Retina (tissue), 1 donor: ENCODE results near the gene GART.

ENCODE experiments used
- DNase-seq: peaks from one replicate; pipeline ENCODE4 v3.0.0-alpha.2; 2016

Gene GART

GRCh38 chr21:33552999-33553598 is 11.2 kb upstream of the GART start:
- DNase-seq = no peak

- no peak for DNase-seq
These were observed 10.4 kb upstream of the GART start for GRCh38 chr21:33552093-33552998.

- DNase-seq = no peak
These were observed 9.7 kb upstream of the GART start for GRCh38 chr21:33551664-33552063.

GRCh38 chr21:33550772-33551660 is 9.1 kb upstream of the GART start:
- no peak for DNase-seq

DNA sequence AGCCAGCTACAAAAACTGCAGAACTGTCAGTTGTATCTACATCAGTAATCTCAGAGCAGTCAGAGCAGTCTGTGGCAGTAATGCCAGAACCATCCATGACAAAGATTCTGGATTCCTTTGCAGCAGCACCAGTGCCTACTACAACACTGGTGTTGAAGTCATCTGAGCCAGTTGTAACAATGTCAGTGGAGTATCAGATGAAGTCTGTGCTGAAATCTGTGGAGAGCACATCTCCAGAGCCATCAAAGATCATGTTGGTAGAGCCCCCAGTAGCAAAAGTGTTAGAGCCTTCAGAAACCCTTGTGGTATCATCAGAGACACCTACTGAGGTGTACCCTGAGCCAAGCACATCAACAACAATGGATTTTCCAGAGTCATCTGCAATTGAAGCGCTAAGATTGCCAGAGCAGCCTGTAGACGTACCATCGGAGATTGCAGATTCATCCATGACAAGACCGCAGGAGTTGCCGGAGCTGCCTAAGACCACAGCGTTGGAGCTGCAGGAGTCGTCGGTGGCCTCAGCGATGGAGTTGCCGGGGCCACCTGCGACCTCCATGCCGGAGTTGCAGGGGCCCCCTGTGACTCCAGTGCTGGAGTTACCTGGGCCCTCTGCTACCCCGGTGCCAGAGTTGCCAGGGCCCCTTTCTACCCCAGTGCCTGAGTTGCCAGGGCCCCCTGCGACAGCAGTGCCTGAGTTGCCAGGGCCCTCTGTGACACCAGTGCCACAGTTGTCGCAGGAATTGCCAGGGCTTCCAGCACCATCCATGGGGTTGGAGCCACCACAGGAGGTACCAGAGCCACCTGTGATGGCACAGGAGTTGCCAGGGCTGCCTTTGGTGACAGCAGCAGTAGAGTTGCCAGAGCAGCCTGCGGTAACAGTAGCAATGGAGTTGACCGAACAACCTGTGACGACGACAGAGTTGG is 8.2 kb upstream of the GART start:
- DNase-seq = no peak

GRCh38 chr21:33546086-33546485 is 4.2 kb upstream of the GART start:
- no peak for DNase-seq

DNA sequence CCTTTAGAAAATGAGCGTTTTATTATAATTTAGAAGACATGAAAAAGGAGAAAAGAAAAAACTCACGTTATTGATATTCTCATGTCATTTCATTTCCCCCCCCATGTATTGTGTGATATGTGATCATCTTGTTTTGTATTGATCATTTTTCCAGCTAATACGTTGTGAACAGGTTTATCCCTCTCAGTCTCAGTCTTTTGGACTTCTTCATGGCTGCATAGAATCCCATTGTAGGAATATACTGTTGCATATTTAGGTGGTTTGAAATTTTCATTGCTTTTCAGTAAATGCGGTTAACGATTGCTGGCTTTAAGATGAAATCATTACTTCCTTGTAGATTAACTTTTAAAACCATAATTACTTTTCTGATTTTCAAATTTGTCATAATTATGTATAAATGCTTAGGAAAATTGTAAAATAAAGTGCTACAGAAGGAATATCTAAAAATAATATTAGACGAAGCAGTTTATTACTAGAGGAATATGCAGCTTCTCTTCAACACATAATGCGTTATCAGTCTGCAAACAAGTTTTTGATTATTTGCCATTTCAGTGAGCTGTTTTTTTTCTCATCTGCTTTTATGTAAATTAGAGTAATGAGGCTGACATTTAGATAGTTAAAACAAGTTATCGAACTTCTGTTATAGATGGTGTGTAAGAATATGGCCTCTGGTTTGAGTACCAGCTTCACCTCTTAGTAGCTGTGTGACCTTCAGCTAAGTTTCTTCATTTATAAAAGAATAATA is 2.7 kb upstream of the GART start:
- no peak for DNase-seq

DNA sequence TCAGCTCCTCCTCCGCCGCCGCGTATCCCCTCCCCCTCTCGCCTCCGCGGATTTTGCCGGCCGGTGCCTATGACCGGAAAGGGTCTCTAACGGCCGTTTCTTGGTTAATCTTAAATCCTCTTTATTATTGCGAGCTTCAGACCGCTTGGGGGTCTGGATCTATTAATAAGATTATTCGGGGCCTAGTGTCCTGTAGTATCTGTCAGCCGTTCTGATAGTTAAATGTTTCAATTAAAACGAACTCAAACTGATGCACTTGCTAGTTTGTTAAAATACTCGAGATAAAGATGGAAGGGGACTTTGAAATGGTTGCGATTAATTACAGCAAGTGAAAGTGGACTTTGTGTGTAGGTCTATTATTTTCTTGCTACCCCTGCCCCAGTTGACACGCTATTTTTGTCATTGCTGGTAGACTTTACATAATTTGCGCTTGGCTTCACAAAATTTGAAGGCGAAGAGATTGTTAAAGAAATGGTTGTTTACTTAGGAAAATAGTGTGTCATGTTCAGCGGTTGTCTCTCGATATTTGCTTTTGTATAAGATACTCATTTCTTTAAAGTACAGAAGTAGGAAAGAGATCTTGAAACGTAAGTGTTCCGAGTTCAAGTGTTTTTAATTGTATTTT is 1.7 kb upstream of the GART start:
- no peak for DNase-seq

GRCh38 chr21:33542640-33543504 is 955 bp upstream of the GART start, which contains the start of gene SON:
Gene SON, plus strand, starts transcription at chr21:33543038. Its CDS starts 55 bp downstream, at chr21:33543093.
- peak; percentile 97 for DNase-seq

- peak; percentile 26 for DNase-seq
These were observed 709 bp downstream of the GART start for GRCh38 chr21:33541105-33541711.

DNA sequence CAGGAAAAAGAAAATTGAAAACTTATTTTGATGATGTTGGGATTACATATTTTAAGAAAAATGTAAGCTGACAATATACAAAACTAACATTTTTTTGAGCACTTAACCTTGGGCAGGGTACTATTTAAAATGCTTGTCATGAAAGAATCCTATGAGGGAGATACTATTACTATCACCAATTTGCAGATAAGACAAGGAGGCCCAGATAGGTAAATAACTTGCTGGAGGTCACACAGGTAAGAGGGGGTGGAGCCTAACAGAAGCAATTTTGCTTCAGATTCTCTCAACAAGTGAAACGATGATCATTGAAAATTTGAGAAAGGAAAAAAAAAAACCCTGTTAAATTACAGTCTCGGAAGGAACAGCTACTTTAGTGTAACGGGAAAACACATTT is 1.2 kb downstream of the GART start:
- DNase-seq = no peak

DNA sequence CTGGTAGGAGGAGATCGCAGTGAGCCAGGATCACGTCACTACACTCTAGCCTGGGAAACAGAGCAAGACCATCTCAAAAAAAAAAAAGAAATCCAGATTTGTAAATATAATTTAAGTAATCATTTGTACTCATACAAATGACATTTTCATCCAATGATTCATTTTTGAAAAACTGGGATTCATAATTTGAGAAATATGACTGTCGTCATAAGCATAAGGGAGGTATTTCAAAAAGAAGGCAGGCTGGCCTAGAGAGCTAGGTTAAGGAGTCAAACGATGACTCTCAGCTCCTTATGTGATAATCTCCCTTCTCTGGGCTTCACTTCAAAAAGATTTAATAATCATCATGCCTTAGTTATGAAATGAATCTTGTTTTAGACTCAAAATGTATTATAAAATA is 2.3 kb downstream of the GART start:
- DNase-seq = no peak

DNA sequence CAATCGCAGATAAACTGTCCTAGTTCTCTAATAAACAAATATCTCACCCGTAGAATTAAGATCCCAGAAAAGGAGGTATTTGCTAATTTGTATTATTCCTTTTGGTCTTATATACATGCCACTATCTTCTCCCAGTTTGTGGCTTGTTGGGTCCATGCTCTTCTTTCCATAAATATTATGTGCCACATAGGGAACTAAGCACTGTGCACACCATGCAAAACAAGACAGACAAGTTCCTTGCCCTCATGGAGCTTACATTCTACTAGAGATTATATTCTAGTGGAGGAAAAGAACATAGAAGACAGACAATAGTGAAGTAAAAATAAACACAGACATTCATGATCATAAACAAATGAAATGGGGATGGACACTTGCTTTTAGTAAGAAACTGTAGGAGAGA is 4.7 kb downstream of the GART start:
- DNase-seq = no peak

GRCh38 chr21:33531007-33531406 is 10.9 kb downstream of the GART start:
- DNase-seq = no peak

GRCh38 chr21:33522953-33523349 is 19.0 kb downstream of the GART start:
- DNase-seq = no peak

- DNase-seq = no peak
These were observed 19.5 kb downstream of the GART start for GRCh38 chr21:33522297-33522952.

DNA sequence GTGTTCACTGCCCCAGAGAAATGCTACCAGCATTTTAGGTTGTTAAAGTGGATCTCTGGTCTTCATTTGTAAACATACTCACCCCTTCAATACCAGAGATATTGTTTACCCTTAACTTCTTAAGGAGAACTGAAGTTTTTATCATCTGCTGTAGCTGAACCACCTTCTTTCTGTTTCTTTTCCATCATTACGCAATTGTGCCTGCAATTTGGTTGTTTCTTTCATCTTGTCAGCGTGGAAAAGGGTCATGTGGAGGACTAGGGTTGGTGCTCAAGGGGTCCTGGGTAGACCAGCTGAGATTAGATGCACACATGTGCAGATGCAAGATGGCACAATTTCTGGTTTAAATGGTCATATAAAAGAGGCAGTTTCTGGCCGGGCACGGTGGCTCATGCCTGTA is 23.0 kb downstream of the GART start:
- DNase-seq = no peak

- no peak for DNase-seq
These were observed 27.7 kb downstream of the GART start for GRCh38 chr21:33514229-33514628.

DNA sequence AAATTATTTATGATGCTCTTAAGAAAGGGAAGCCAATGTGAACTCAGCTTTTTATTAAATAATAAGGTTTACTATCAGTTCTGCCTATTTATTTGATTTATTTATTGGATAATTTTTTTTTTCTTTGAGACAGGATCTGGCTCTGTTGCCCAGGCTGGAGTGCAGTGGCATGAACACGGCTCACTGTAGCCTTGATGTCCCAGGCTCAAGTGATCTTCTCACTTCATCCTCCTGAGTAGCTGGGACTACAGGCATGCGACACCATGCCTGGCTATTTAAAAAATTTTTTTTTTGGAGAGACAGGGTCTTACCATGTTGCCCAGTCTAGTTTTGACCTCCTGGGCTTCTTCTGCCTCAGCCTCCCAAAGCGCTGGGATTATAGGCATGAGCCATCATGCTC is 29.4 kb downstream of the GART start:
- no peak for DNase-seq
